Gastroesophageal sphincter (tissue), 3 donors: Measurements from ENCODE around the gene HIVEP3.

Experiments used
- CTCF ChIP-seq, 4 experiments: fragments of 200-600 bp in 2 of 4; fragments of 450-650 bp in 2 of 4; sonication (generic) in 1 of 4; IDR thresholded peaks; one replicate each; pipeline ENCODE4 v1.5.1; 2017 to 2019; ENCODE audit warnings: antibody characterized with exemption in 4 of 4, mild to moderate bottlenecking in 2 of 4, moderate library complexity in 2 of 4
- EP300 ChIP-seq: sonication (generic); formaldehyde crosslinking; IDR thresholded peaks from one replicate; pipeline ENCODE4 v1.6.1; 2017; ENCODE audit warnings: antibody characterized with exemption, mild to moderate bottlenecking
- POLR2A ChIP-seq, 2 donors: fragments of 450-650 bp; IDR thresholded peaks; one replicate each; pipeline ENCODE4 v1.6.1; 2017; ENCODE audit warnings: antibody characterized with exemption in 2 of 2, mild to moderate bottlenecking in 2 of 2, moderate library complexity in 1 of 2

GRCh38 chr1:41800311-41800829 is 118.4 kb downstream of the HIVEP3 start:
- TF ChIP-seq CTCF (IDR thresholded peaks at IDR 0.05) (no peak), POLR2A (IDR thresholded peaks at IDR 0.05) (no peak), EP300 (no peak)
